SK-N-SH (cell line): ENCODE results near the gene PTK7. TPM values are rescaled to one million over a fixed set of nuclear protein-coding genes. Genes with fewer than 3 reads are reported as not detected.

Source experiments
- CTCF ChIA-PET: fragments of 300-600, 350-600 bp; formaldehyde crosslinking; extraction: SDS; loops from one replicate; lab custom pipeline; 2021; lab: Yijun Ruan, JAX
- POLR2A ChIA-PET: fragments of 350-600 bp; sonication (Branson Sonifier 250); formaldehyde crosslinking; extraction: SDS; loops from one replicate; lab custom pipeline; 2020; ENCODE audit warnings: antibody characterized with exemption, inconsistent platforms; lab: Yijun Ruan, JAX
- DNase-seq: peaks from one replicate; pipeline ENCODE4 v3.0.0; 2012
- H2AFZ ChIP-seq: fragments of 200-600 bp; sonication (generic); 2 replicates; pipeline ENCODE4 v1.8.1; 2016; ENCODE audit warnings: antibody characterized with exemption, mild to moderate bottlenecking, low read depth
- H3F3A ChIP-seq: fragments of 200-600 bp; sonication (generic); replicated peaks from 2 replicates; pipeline ENCODE3; 2016; ENCODE audit warnings: antibody characterized with exemption, mild to moderate bottlenecking; ENCODE audit not compliant: insufficient read depth
- H3K27ac ChIP-seq, 2 experiments: fragments of 200-500 bp in 1 of 2; fragments of 200-600 bp in 1 of 2; sonication (Bioruptor generic) in 1 of 2; sonication (generic), shearing (Covaris generic) in 1 of 2; 2 replicates each; pipeline versions ENCODE4 v1.5.1 to v1.6.1; 2014 to 2016; ENCODE audit warnings: low read depth in 2 of 2, inconsistent platforms in 1 of 2, low read length in 1 of 2, mild to moderate bottlenecking in 1 of 2, mixed read lengths in 1 of 2
- H3K27me3 ChIP-seq: fragments of 200-600 bp; sonication (generic), shearing (Covaris generic); 2 replicates; pipeline ENCODE4 v1.6.1; 2016; ENCODE audit warnings: mixed run types; ENCODE audit not compliant: insufficient read depth
- H3K36me3 ChIP-seq, 2 experiments: fragments of 200-500 bp in 1 of 2; fragments of 200-600 bp in 1 of 2; sonication (Bioruptor generic) in 1 of 2; sonication (generic) in 1 of 2; replicated peaks in 1 of 2; 2 replicates each; pipeline versions ENCODE3 to v1.5.1; 2014 to 2016; ENCODE audit warnings: low read length in 1 of 2, mild to moderate bottlenecking in 1 of 2; ENCODE audit not compliant: insufficient read depth in 2 of 2, control insufficient read depth in 1 of 2
- H3K4me1 ChIP-seq, 2 experiments: fragments of 200-500 bp in 1 of 2; fragments of 200-600 bp in 1 of 2; sonication (Bioruptor generic) in 1 of 2; sonication (generic), shearing (Covaris generic) in 1 of 2; 2 replicates each; pipeline versions ENCODE4 v1.5.1 to v1.6.1; 2014 to 2016; ENCODE audit warnings: low read depth in 1 of 2, low read length in 1 of 2, mixed run types in 1 of 2; ENCODE audit not compliant: insufficient read depth in 2 of 2, control insufficient read depth in 1 of 2
- H3K4me2 ChIP-seq: fragments of 200-600 bp; sonication (generic), shearing (Covaris generic); 2 replicates; pipeline ENCODE4 v1.6.1; 2017; ENCODE audit warnings: mixed run types
- H3K4me3 ChIP-seq, 2 experiments: fragments of 200-500 bp in 1 of 2; fragments of 200-600 bp in 1 of 2; sonication (Bioruptor generic) in 1 of 2; sonication (generic), shearing (Covaris generic) in 1 of 2; 2 replicates each; pipeline versions ENCODE4 v1.5.1 to v1.8.1; 2014 to 2016; ENCODE audit warnings: low read depth in 2 of 2, inconsistent platforms in 1 of 2, low read length in 1 of 2, mild to moderate bottlenecking in 1 of 2, mixed read lengths in 1 of 2, moderate library complexity in 1 of 2
- H3K79me2 ChIP-seq: fragments of 200-600 bp; sonication (generic); 2 replicates; pipeline ENCODE4 v1.8.1; 2017; ENCODE audit warnings: mild to moderate bottlenecking; ENCODE audit not compliant: insufficient read depth
- H3K9ac ChIP-seq: fragments of 200-600 bp; sonication (generic); 2 replicates; pipeline ENCODE4 v1.6.1; 2017; ENCODE audit warnings: mixed run types
- H3K9me2 ChIP-seq: fragments of 200-600 bp; sonication (generic); 2 replicates; pipeline ENCODE4 v1.6.1; 2017; ENCODE audit warnings: mixed run types
- H3K9me3 ChIP-seq: fragments of 200-600 bp; sonication (generic); 2 replicates; pipeline ENCODE4 v1.6.1; 2017; ENCODE audit warnings: mixed run types, mild to moderate bottlenecking, moderate library complexity
- H4K20me1 ChIP-seq: fragments of 200-600 bp; sonication (generic); 2 replicates; pipeline ENCODE4 v1.6.1; 2017; ENCODE audit warnings: mild to moderate bottlenecking, mixed run types; ENCODE audit not compliant: insufficient read depth
- CHD2 ChIP-seq: fragments of 150-350 bp; IDR thresholded peaks from 2 replicates; pipeline ENCODE4 v1.6.1; 2018; ENCODE audit warnings: low read length; ENCODE audit not compliant: partially characterized antibody
- CTCF ChIP-seq: fragments of 200-600 bp; sonication (generic); IDR thresholded peaks from 2 replicates; pipeline ENCODE4 v1.6.1; 2017; ENCODE audit warnings: antibody characterized with exemption, mild to moderate bottlenecking, moderate library complexity
- EP300 ChIP-seq, 2 experiments: IDR thresholded peaks; 2 replicates each; pipeline versions ENCODE4 v1.4.0 to v1.6.1; 2012; ENCODE audit warnings: borderline replicate concordance in 1 of 2, low read depth in 1 of 2, low read length in 1 of 2
- MXI1 ChIP-seq: IDR thresholded peaks from 2 replicates; pipeline ENCODE4 v1.6.1; 2012; ENCODE audit warnings: mild to moderate bottlenecking, low read depth, low read length, improper control_type of control experiment
- PBX3 ChIP-seq: IDR thresholded peaks from 2 replicates; pipeline ENCODE4; 2012
- POLR2AphosphoS5 ChIP-seq: IDR thresholded peaks from 2 replicates; pipeline ENCODE4 v1.6.1; 2012; ENCODE audit warnings: low read depth, low read length
- RAD21 ChIP-seq: IDR thresholded peaks from 2 replicates; pipeline ENCODE4 v1.6.1; 2012; ENCODE audit warnings: mild to moderate bottlenecking, low read length
- RFX5 ChIP-seq: IDR thresholded peaks from 2 replicates; pipeline ENCODE4 v1.6.1; 2012; ENCODE audit warnings: mild to moderate bottlenecking, improper control_type of control experiment, low read length
- RXRA ChIP-seq: IDR thresholded peaks from 2 replicates; pipeline ENCODE4 v1.4.0; 2012; ENCODE audit warnings: low read depth, mild to moderate bottlenecking, borderline replicate concordance
- SMC3 ChIP-seq: IDR thresholded peaks from 2 replicates; pipeline ENCODE4 v1.6.1; 2012; ENCODE audit warnings: low read depth, low read length, improper control_type of control experiment
- TAF1 ChIP-seq: IDR thresholded peaks from 2 replicates; pipeline ENCODE4 v1.6.1; 2012; ENCODE audit warnings: low read depth, mild to moderate bottlenecking, low read length, moderate library complexity, borderline replicate concordance
- USF2 ChIP-seq: fragments of 150-350 bp; IDR thresholded peaks from 2 replicates; pipeline ENCODE4 v1.6.1; 2017; ENCODE audit warnings: antibody characterized with exemption, low read length, low read depth, borderline replicate concordance
- YY1 ChIP-seq: IDR thresholded peaks from 2 replicates; pipeline ENCODE4 v1.4.0; 2012; ENCODE audit warnings: low read depth, mild to moderate bottlenecking
- WGBS: methylation state at CpG from one replicate; pipeline ENCODE4 v1.1.6; 2017; ENCODE audit warnings: low lambda C conversion rate; 5-methylcytosine and 5-hydroxymethylcytosine counted together
- polyA plus RNA-seq, 3 experiments: library from polyadenylated mRNA; depleted of rRNA; stranded (reverse); fragments of >200 nt; gene quantifications; 2 replicates each; pipeline ENCODE4 v1.2.3, GENCODE V29; 2012
- TF ChIP-seq, protein P1 (sequence below): IDR thresholded peaks from 2 replicates; pipeline ENCODE4 v1.4.0; 2012; ENCODE audit warnings: low read depth, borderline replicate concordance

PTK7 gene
- polyA plus RNA-seq, 1 of the 3 experiments (the other 2 are of a cell fraction): 105 TPM

GRCh38 chr6:43052842-43053544 lies 23.1 kb upstream of the PTK7 start:
- POLR2A ChIA-PET: interaction anchor here (0.6 to 2.5 kb wide), 8 partner anchors 13 to 411 kb away, joined by 3 to 8 read pairs (median 4); partner anchors contain the start of genes PTK7 and RRP36
- Histone ChIP-seq H2AFZ (no peak overlapping the region), H3K79me2 (peaks cover 55% of the 10 kb centered on the region), H3K9me2 (no peaks in the 10 kb centered on the region), H3K9me3 (no peaks in the 10 kb centered on the region), H3K4me3 (peak overlapping the region; percentile 78 to 95), H3K4me1 (peaks cover 11 to 26% of the 10 kb centered on the region in 2 experiments; a peak in 3 of 4 replicates), H3K36me3 (peaks cover 11 to 41% of the 10 kb centered on the region in 2 experiments), H3F3A (peaks cover 11% of the 10 kb centered on the region), H3K9ac (peak overlapping the region; percentile 98), H3K4me2 (peak overlapping the region; percentile 99)
- no peak for DNase-seq
- 32% methylated on average over 22 of the region's 22 CpGs for WGBS
- TF ChIP-seq POLR2AphosphoS5: no peak
- TF ChIP-seq, protein P1, sequence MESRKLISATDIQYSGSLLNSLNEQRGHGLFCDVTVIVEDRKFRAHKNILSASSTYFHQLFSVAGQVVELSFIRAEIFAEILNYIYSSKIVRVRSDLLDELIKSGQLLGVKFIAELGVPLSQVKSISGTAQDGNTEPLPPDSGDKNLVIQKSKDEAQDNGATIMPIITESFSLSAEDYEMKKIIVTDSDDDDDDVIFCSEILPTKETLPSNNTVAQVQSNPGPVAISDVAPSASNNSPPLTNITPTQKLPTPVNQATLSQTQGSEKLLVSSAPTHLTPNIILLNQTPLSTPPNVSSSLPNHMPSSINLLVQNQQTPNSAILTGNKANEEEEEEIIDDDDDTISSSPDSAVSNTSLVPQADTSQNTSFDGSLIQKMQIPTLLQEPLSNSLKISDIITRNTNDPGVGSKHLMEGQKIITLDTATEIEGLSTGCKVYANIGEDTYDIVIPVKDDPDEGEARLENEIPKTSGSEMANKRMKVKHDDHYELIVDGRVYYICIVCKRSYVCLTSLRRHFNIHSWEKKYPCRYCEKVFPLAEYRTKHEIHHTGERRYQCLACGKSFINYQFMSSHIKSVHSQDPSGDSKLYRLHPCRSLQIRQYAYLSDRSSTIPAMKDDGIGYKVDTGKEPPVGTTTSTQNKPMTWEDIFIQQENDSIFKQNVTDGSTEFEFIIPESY: no peak
- no peak for TF ChIP-seq CHD2
- TF ChIP-seq CTCF: no peak
- TF ChIP-seq RXRA: no peak
- no peak for TF ChIP-seq YY1
- no peak for TF ChIP-seq RAD21
- no peak for TF ChIP-seq RFX5
- no peak for TF ChIP-seq USF2
- no peak for TF ChIP-seq SMC3
- TF ChIP-seq MXI1: no peak
- no peak for TF ChIP-seq TAF1
- no peak for TF ChIP-seq EP300 (IDR thresholded peaks at IDR 0.05; ENCODE audit: borderline replicate concordance in 1 of 2, low read depth in 1 of 2, low read length in 1 of 2)
- TF ChIP-seq PBX3: no peak
- TF ChIP-seq, all 33 proteins: peak for 0
- no peaks in the 10 kb centered on the region for H3K27me3 ChIP-seq
- peak overlapping the region; percentile 87 to 88 for H3K27ac ChIP-seq
- H4K20me1 ChIP-seq: no peaks in the 10 kb centered on the region
- CTCF ChIA-PET: interaction anchor here (1.0 to 2.3 kb wide), 4 partner anchors 36 to 91 kb away, joined by 4 to 7 read pairs (median 5); no protein-coding TSS in a partner anchor
